Activated naive CD4-positive, alpha-beta T cell treated with anti-CD3 and anti-CD28 coated beads, Interleukin-2, amount 10 ng/mL, durations not matched to agents 7 days and 5 days (primary cell): ENCODE data around the gene LRRIQ4.

Source experiments
- CTCF ChIA-PET: fragments of 350-600 bp; sonication (Branson Sonifier 250); formaldehyde crosslinking; loops from one replicate; lab custom pipeline; 2021; ENCODE audit warnings: antibody characterized with exemption; lab: Charles Lee
- DNase-seq: peaks from one replicate; pipeline ENCODE4 v3.0.0-alpha.2; 2020
- H3K27ac Mint-ChIP-seq: one replicate; pipeline ENCODE4 v1.8.0; 2021; ENCODE audit warnings: mild to moderate bottlenecking, moderate library complexity, mixed read lengths
- H3K27me3 Mint-ChIP-seq: one replicate; pipeline ENCODE4 v1.8.0; 2021; ENCODE audit warnings: mild to moderate bottlenecking, mixed read lengths
- H3K36me3 Mint-ChIP-seq: one replicate; pipeline ENCODE4 v1.8.0; 2021; ENCODE audit warnings: mixed read lengths
- H3K4me1 Mint-ChIP-seq: one replicate; pipeline ENCODE4 v1.8.0; 2021; ENCODE audit warnings: mixed read lengths
- H3K4me3 Mint-ChIP-seq: one replicate; pipeline ENCODE4 v1.8.0; 2021; ENCODE audit warnings: mild to moderate bottlenecking, moderate library complexity, mixed read lengths
- H3K9me3 Mint-ChIP-seq: one replicate; pipeline ENCODE4 v1.8.0; 2021; ENCODE audit warnings: mixed read lengths

Gene LRRIQ4

GRCh38 chr3:169822091-169822490 is 9.4 kb downstream of the LRRIQ4 start:
- H3K36me3 Mint-ChIP-seq = no peaks in the 10 kb centered on the region
- H3K4me3 Mint-ChIP-seq = no peak overlapping the region
- H3K9me3 Mint-ChIP-seq = no peaks in the 10 kb centered on the region
- no peak overlapping the region for H3K27ac Mint-ChIP-seq
- H3K4me1 Mint-ChIP-seq = no peaks in the 10 kb centered on the region
- DNase-seq = no peak
- CTCF ChIA-PET = no interaction called here
- H3K27me3 Mint-ChIP-seq = peaks cover 25% of the 10 kb centered on the region

GRCh38 chr3:169822540-169822939 is 9.9 kb downstream of the LRRIQ4 start:
- no peak overlapping the region for H3K27ac Mint-ChIP-seq
- H3K36me3 Mint-ChIP-seq = no peaks in the 10 kb centered on the region
- no peak overlapping the region for H3K4me3 Mint-ChIP-seq
- H3K27me3 Mint-ChIP-seq = peaks cover 26% of the 10 kb centered on the region
- H3K4me1 Mint-ChIP-seq = no peaks in the 10 kb centered on the region
- DNase-seq = no peak
- H3K9me3 Mint-ChIP-seq = no peaks in the 10 kb centered on the region
- CTCF ChIA-PET = no interaction called here

- H3K9me3 Mint-ChIP-seq = no peaks in the 10 kb centered on the region
- H3K4me3 Mint-ChIP-seq = no peak overlapping the region
- DNase-seq = no peak
- no peaks in the 10 kb centered on the region for H3K4me1 Mint-ChIP-seq
- CTCF ChIA-PET = interaction anchor here (0.6 kb wide), 1 partner anchor 53 kb away, joined by 3 read pairs; the partner anchor contains the start of gene ACTRT3
- H3K27ac Mint-ChIP-seq = no peak overlapping the region
- peaks cover 22% of the 10 kb centered on the region for H3K27me3 Mint-ChIP-seq
- H3K36me3 Mint-ChIP-seq = no peaks in the 10 kb centered on the region
These were observed 10.3 kb downstream of the LRRIQ4 start for GRCh38 chr3:169822983-169823382.

- H3K27ac Mint-ChIP-seq = no peak overlapping the region
- no peaks in the 10 kb centered on the region for H3K36me3 Mint-ChIP-seq
- peaks cover 17% of the 10 kb centered on the region for H3K27me3 Mint-ChIP-seq
- H3K9me3 Mint-ChIP-seq = no peaks in the 10 kb centered on the region
- CTCF ChIA-PET = interaction anchor here (0.6 to 0.9 kb wide), 3 partner anchors 112 to 585 kb away, joined by 3 to 4 read pairs (median 3); partner anchors contain the start of gene SEC62
- no peak overlapping the region for H3K4me3 Mint-ChIP-seq
- DNase-seq = no peak
- H3K4me1 Mint-ChIP-seq = peaks cover 10% of the 10 kb centered on the region
These were observed 12.6 kb downstream of the LRRIQ4 start for GRCh38 chr3:169825316-169825715.

GRCh38 chr3:169827712-169828111 is 15.0 kb downstream of the LRRIQ4 start:
- H3K4me3 Mint-ChIP-seq = no peak overlapping the region
- H3K27me3 Mint-ChIP-seq = peaks cover 4% of the 10 kb centered on the region
- DNase-seq = no peak
- H3K27ac Mint-ChIP-seq = no peak overlapping the region
- CTCF ChIA-PET = no interaction called here
- no peaks in the 10 kb centered on the region for H3K9me3 Mint-ChIP-seq
- H3K4me1 Mint-ChIP-seq = peaks cover 10% of the 10 kb centered on the region
- H3K36me3 Mint-ChIP-seq = no peaks in the 10 kb centered on the region

GRCh38 chr3:169835533-169835932 is 22.9 kb downstream of the LRRIQ4 start:
- no peaks in the 10 kb centered on the region for H3K9me3 Mint-ChIP-seq
- DNase-seq = no peak
- CTCF ChIA-PET = no interaction called here
- H3K27ac Mint-ChIP-seq = no peak overlapping the region
- H3K36me3 Mint-ChIP-seq = no peaks in the 10 kb centered on the region
- H3K27me3 Mint-ChIP-seq = peaks cover 9% of the 10 kb centered on the region
- H3K4me1 Mint-ChIP-seq = no peaks in the 10 kb centered on the region
- no peak overlapping the region for H3K4me3 Mint-ChIP-seq

- CTCF ChIA-PET = no interaction called here
- DNase-seq = no peak
- H3K9me3 Mint-ChIP-seq = no peaks in the 10 kb centered on the region
- H3K4me1 Mint-ChIP-seq = no peaks in the 10 kb centered on the region
- H3K4me3 Mint-ChIP-seq = no peak overlapping the region
- H3K27ac Mint-ChIP-seq = no peak overlapping the region
- peaks cover 14% of the 10 kb centered on the region for H3K27me3 Mint-ChIP-seq
- no peaks in the 10 kb centered on the region for H3K36me3 Mint-ChIP-seq
These were observed 23.6 kb downstream of the LRRIQ4 start for GRCh38 chr3:169836078-169836941.

- CTCF ChIA-PET = no interaction called here
- no peak overlapping the region for H3K27ac Mint-ChIP-seq
- no peaks in the 10 kb centered on the region for H3K36me3 Mint-ChIP-seq
- no peaks in the 10 kb centered on the region for H3K4me1 Mint-ChIP-seq
- no peak for DNase-seq
- no peaks in the 10 kb centered on the region for H3K9me3 Mint-ChIP-seq
- no peak overlapping the region for H3K4me3 Mint-ChIP-seq
- peaks cover 15% of the 10 kb centered on the region for H3K27me3 Mint-ChIP-seq
These were observed 24.2 kb downstream of the LRRIQ4 start for GRCh38 chr3:169836942-169837275.

GRCh38 chr3:169838511-169839030 is 25.9 kb downstream of the LRRIQ4 start:
- Mint-ChIP-seq H3K27me3 (peaks cover 15% of the 10 kb centered on the region), H3K27ac (no peak overlapping the region), H3K4me1 (no peaks in the 10 kb centered on the region), H3K4me3 (no peak overlapping the region), H3K36me3 (no peaks in the 10 kb centered on the region), H3K9me3 (no peaks in the 10 kb centered on the region)
- CTCF ChIA-PET = no interaction called here
- no peak for DNase-seq

- no peaks in the 10 kb centered on the region for H3K4me1 Mint-ChIP-seq
- no peak for DNase-seq
- no peaks in the 10 kb centered on the region for H3K36me3 Mint-ChIP-seq
- no peak overlapping the region for H3K27ac Mint-ChIP-seq
- no peak overlapping the region for H3K4me3 Mint-ChIP-seq
- H3K27me3 Mint-ChIP-seq = peaks cover 15% of the 10 kb centered on the region
- H3K9me3 Mint-ChIP-seq = no peaks in the 10 kb centered on the region
- CTCF ChIA-PET = no interaction called here
These were observed 28.5 kb downstream of the LRRIQ4 start for GRCh38 chr3:169841171-169841570.

GRCh38 chr3:169842960-169843359 is 30.3 kb downstream of the LRRIQ4 start:
- no peak overlapping the region for H3K4me3 Mint-ChIP-seq
- DNase-seq = no peak
- CTCF ChIA-PET = interaction anchor here (1.6 kb wide), 1 partner anchor 21 kb away, joined by 5 read pairs; no protein-coding TSS in a partner anchor
- no peaks in the 10 kb centered on the region for H3K9me3 Mint-ChIP-seq
- peaks cover 15% of the 10 kb centered on the region for H3K27me3 Mint-ChIP-seq
- no peaks in the 10 kb centered on the region for H3K36me3 Mint-ChIP-seq
- peaks cover 2% of the 10 kb centered on the region for H3K4me1 Mint-ChIP-seq
- H3K27ac Mint-ChIP-seq = no peak overlapping the region

GRCh38 chr3:169846458-169847193 is 34.0 kb downstream of the LRRIQ4 start:
- H3K27me3 Mint-ChIP-seq = peaks cover 26% of the 10 kb centered on the region
- H3K4me3 Mint-ChIP-seq = no peak overlapping the region
- H3K9me3 Mint-ChIP-seq = no peaks in the 10 kb centered on the region
- no peak overlapping the region for H3K27ac Mint-ChIP-seq
- CTCF ChIA-PET = no interaction called here
- no peak for DNase-seq
- H3K36me3 Mint-ChIP-seq = no peaks in the 10 kb centered on the region
- peaks cover 5% of the 10 kb centered on the region for H3K4me1 Mint-ChIP-seq

GRCh38 chr3:169847896-169848295 is 35.2 kb downstream of the LRRIQ4 start:
- DNase-seq = no peak
- H3K36me3 Mint-ChIP-seq = no peaks in the 10 kb centered on the region
- no peak overlapping the region for H3K4me3 Mint-ChIP-seq
- peaks cover 30% of the 10 kb centered on the region for H3K27me3 Mint-ChIP-seq
- no peak overlapping the region for H3K27ac Mint-ChIP-seq
- CTCF ChIA-PET = no interaction called here
- H3K9me3 Mint-ChIP-seq = no peaks in the 10 kb centered on the region
- peaks cover 5% of the 10 kb centered on the region for H3K4me1 Mint-ChIP-seq

- CTCF ChIA-PET = no interaction called here
- H3K4me1 Mint-ChIP-seq = peaks cover 5% of the 10 kb centered on the region
- no peak overlapping the region for H3K27ac Mint-ChIP-seq
These were observed 36.1 kb downstream of the LRRIQ4 start for GRCh38 chr3:169848741-169849140.

More at GRCh38 chr3:169848741-169849140, 36.1 kb downstream of the LRRIQ4 start:
- Mint-ChIP-seq H3K9me3 (no peaks in the 10 kb centered on the region), H3K4me3 (no peak overlapping the region), H3K36me3 (no peaks in the 10 kb centered on the region), H3K27me3 (peaks cover 32% of the 10 kb centered on the region)
- no peak for DNase-seq
